ENCODE data around the gene PHLDB1. TPM values are rescaled to one million over a fixed set of nuclear protein-coding genes. Genes with fewer than 3 reads are reported as not detected.
"Not testable (repeated sequence)": the region's sequence is repeated elsewhere in the genome, so short reads cannot be mapped to it uniquely, and the experiment has no call there.

The PHLDB1 gene
- total and polyA plus RNA-seq, 11 donors, result 86.0 to 129 (median 113) TPM

GRCh38 chr11:118596224-118597146 is 10.9 kb upstream of the PHLDB1 start:
- peak overlapping the region in 2 of 12 donors; percentile 17 to 80 for H3K27ac ChIP-seq
- 88 to 91% (median 90%) methylated on average over 16 of the region's 16 CpGs for WGBS, 4 donors
- ATAC-seq (no peak), DNase-seq (no peak)
- TF ChIP-seq CTCF (IDR thresholded peaks at IDR 0.05) (no peak), POLR2A (IDR thresholded peaks at IDR 0.05) (no peak)
- H3K27me3 ChIP-seq, result no peaks in the 10 kb centered on the region
- no peaks in the 10 kb centered on the region for H3K9me3 ChIP-seq
- H3K36me3 ChIP-seq, result peaks cover 0 to 100% (median 98%) of the 10 kb centered on the region in 9 donors
- peaks cover 0 to 39% (median 22%) of the 10 kb centered on the region in 12 donors for H3K4me1 ChIP-seq
- H3K4me3 ChIP-seq, result no peak overlapping the region
- intact Hi-C loops (cut with DNase I), result loop anchor here in 1 of 10 donors (5.0 kb wide), 1 partner anchor 61 kb away; no protein-coding TSS in a partner anchor

- Histone ChIP-seq H3K27ac (no peak overlapping the region), H3K4me1 (peaks cover 0 to 39% (median 23%) of the 10 kb centered on the region in 12 donors), H3K36me3 (peaks cover 0 to 100% (median 97%) of the 10 kb centered on the region in 9 donors), H3K4me3 (no peak overlapping the region), H3K27me3 (no peaks in the 10 kb centered on the region), H3K9me3 (no peaks in the 10 kb centered on the region)
- ATAC-seq (no peak), DNase-seq (no peak)
- WGBS, 4 donors, result 66 to 76% (median 73%) methylated on average over 9 of the region's 9 CpGs
- TF ChIP-seq CTCF (IDR thresholded peaks at IDR 0.05) (no peak), POLR2A (IDR thresholded peaks at IDR 0.05) (no peak)
- intact Hi-C loops (cut with DNase I), result loop anchor here in 1 of 10 donors (5.0 kb wide), 1 partner anchor 60 kb away; no protein-coding TSS in a partner anchor
Measured at GRCh38 chr11:118597556-118597955, 9.9 kb upstream of the PHLDB1 start.

- H3K36me3 ChIP-seq, result peaks cover 0 to 61% (median 55%) of the 10 kb centered on the region in 9 donors
- intact Hi-C loops (cut with DNase I), result loop anchor here in 1 of 10 donors (10.0 kb wide), 1 partner anchor 52 kb away; no protein-coding TSS in a partner anchor
- peak overlapping the region in 1 of 12 donors; percentile 19 for H3K4me3 ChIP-seq
- DNase-seq (peak in 4 of 5 donors; percentile 59 to 76 (median 67)), ATAC-seq (peak; percentile 29 to 71 (median 50))
- no peaks in the 10 kb centered on the region for H3K27me3 ChIP-seq
- H3K9me3 ChIP-seq, result no peaks in the 10 kb centered on the region
- 48 to 61% (median 54%) methylated on average over 3 of the region's 3 CpGs for WGBS, 4 donors
- H3K27ac ChIP-seq, result peak overlapping the region in 11 of 12 donors; percentile 33 to 95 (median 83)
- peaks cover 0 to 53% (median 27%) of the 10 kb centered on the region in 12 donors for H3K4me1 ChIP-seq
- TF ChIP-seq CTCF (IDR thresholded peaks at IDR 0.05) (no peak), POLR2A (IDR thresholded peaks at IDR 0.05) (peak in 1 of 2 donors; percentile 21)
Measured at GRCh38 chr11:118602331-118602730, 5.1 kb upstream of the PHLDB1 start.

GRCh38 chr11:118603709-118604108 is 3.7 kb upstream of the PHLDB1 start:
- not testable (repeated sequence) for H3K9me3 ChIP-seq, H3K4me3 ChIP-seq, DNase-seq, H3K27me3 ChIP-seq, ATAC-seq
- intact Hi-C loops (cut with DNase I), result loop anchor here in 2 of 10 donors (2.0 to 10.0 kb wide), 2 partner anchors 31 to 51 kb away; partner anchors contain the start of gene ARCN1 (in 1 of the 2)
- Histone ChIP-seq H3K4me1 (peaks cover 0 to 56% (median 28%) of the 10 kb centered on the region in 12 donors), H3K36me3 (peaks cover 0 to 48% (median 41%) of the 10 kb centered on the region in 9 donors), H3K27ac (peak overlapping the region; percentile 33 to 95 (median 80))
- WGBS, 4 donors, result 81 to 86% (median 82%) methylated on average over 8 of the region's 8 CpGs

All from heart left ventricle (tissue), 16 donors.